Psoas muscle (tissue), 8 donors: Measurements from ENCODE around the gene SLC39A11. TPM values are rescaled to one million over a fixed set of nuclear protein-coding genes. Genes with fewer than 3 reads are reported as not detected.
"Not testable (repeated sequence)": the region's sequence is repeated elsewhere in the genome, so short reads cannot be mapped to it uniquely, and the experiment has no call there.

Experiments
- ATAC-seq, 4 donors: fragments of 200-7000 bp; cut with Tn5 transposase; one replicate each; pipeline ENCODE4 v1.9.1; 2020; ENCODE audit warnings: moderate library complexity in 3 of 4, mild to moderate bottlenecking in 2 of 4
- DNase-seq, 2 donors: peaks; one replicate each; pipeline ENCODE4 v3.0.0-alpha.2; 2020
- H3K27ac ChIP-seq: fragments of 200-600 bp; one replicate; pipeline ENCODE4 v1.8.0; 2022
- H3K27me3 ChIP-seq, 3 donors: fragments of 200-600 bp in 1 of 3; one replicate each; pipeline versions ENCODE4 v1.6.1 to v1.8.0; 2013 to 2022; ENCODE audit warnings: low read length in 2 of 3, mild to moderate bottlenecking in 2 of 3, moderate library complexity in 1 of 3; ENCODE audit not compliant: insufficient read depth in 3 of 3
- H3K36me3 ChIP-seq, 2 donors: fragments of 200-600 bp in 1 of 2; one replicate each; pipeline versions ENCODE4 v1.6.1 to v1.8.0; 2013 to 2022; ENCODE audit warnings: low read depth in 1 of 2, mild to moderate bottlenecking in 1 of 2, moderate library complexity in 1 of 2; ENCODE audit not compliant: insufficient read depth in 1 of 2
- H3K4me1 ChIP-seq: fragments of 200-600 bp; one replicate; pipeline ENCODE4 v1.8.0; 2022
- H3K4me3 ChIP-seq: fragments of 200-600 bp; one replicate; pipeline ENCODE4 v1.8.0; 2022; ENCODE audit warnings: mild to moderate bottlenecking
- H3K9me3 ChIP-seq: fragments of 200-600 bp; one replicate; pipeline ENCODE4 v1.8.0; 2022
- WGBS, 3 donors: extraction: QIAGEN DNeasy Blood & Tissue Kit; methylation state at CpG; one replicate each; pipeline versions ENCODE4 v1.1.6 to v1.1.7; 2013; 5-methylcytosine and 5-hydroxymethylcytosine counted together
- intact Hi-C, 2 donors: fragments of 100-400 bp; cut with DNase I; formaldehyde crosslinking; loops; one replicate each; pipeline versions ENCODE4 v1.11.0 to v1.14.2; 2022
- polyA plus RNA-seq, 3 donors: library from polyadenylated mRNA; stranded (reverse); fragments of 200-250 nt; gene quantifications; one replicate each; pipeline ENCODE4 v1.2.3, GENCODE V29; 2013
- total RNA-seq, 4 donors: library from RNA; stranded (reverse); fragmentation: NEBNext Ultra II Directional in 2 of 4; extraction: Animal tissue kit (Norgen Biotek cat#: 25700) in 2 of 4; gene quantifications; one replicate each; pipeline versions ENCODE4 v1.2.1 to v1.2.4, GENCODE V29; 2021 to 2023
- TF ChIP-seq, protein P1 (sequence below): fragments of 200-600 bp; IDR thresholded peaks from one replicate; pipeline ENCODE4 v1.8.0; 2022; ENCODE audit warnings: antibody characterized with exemption
- donor health status: healthy with polysubstance abuse.
- donor health status: DM: no; HTN: no; CAD: no; lungs with moderate emphysema.
- donor health status: Bipolar disorder and iron deficiency.
- donor health status: healthy.
- donor health status: DM: yes; HTN: yes; CAD: no.
- donor health status: DM: no; HTN: no; CAD: no.
- donor health status: DM: no; HTN: no; CAD: no.
- donor health status: DM: yes; HTN: yes; CAD: no.

The SLC39A11 gene
- total and polyA plus RNA-seq, 7 donors, result 1.6 to 9.7 (median 7.9) TPM

GRCh38 chr17:72937707-72938106 lies 154.8 kb downstream of the SLC39A11 start:
- ATAC-seq, result no peak
- intact Hi-C loops, result no loop called here

DNA sequence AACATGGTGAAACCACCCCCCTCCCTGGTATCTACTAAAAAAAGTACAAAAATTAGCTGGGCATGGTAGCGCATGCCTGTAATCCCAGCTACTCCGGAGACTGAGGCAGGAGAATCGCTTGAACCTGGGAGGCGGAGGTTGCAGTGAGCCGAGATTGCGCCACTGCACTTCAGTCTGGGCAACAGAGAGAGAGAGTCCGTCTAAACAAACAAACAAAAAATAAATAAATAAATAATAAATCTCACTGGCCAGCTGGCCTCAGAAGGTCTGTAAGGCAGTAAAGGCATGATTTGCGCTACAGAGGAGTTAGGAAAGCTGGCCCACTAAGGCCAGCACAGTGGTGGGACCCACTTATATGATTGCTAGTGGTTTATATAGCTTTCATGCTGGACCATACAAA lies 155.2 kb downstream of the SLC39A11 start:
- H3K27me3 ChIP-seq, H3K4me3 ChIP-seq, H3K9me3 ChIP-seq, DNase-seq, H3K4me1 ChIP-seq, H3K27ac ChIP-seq, ATAC-seq, H3K36me3 ChIP-seq, intact Hi-C loops: not testable (repeated sequence)
- WGBS, 3 donors, result 94 to 98% (median 94%) methylated on average over 8 of the region's 8 CpGs

More at GRCh38 chr17:72937707-72938106, 154.8 kb downstream of the SLC39A11 start:
- TF ChIP-seq, protein P1, sequence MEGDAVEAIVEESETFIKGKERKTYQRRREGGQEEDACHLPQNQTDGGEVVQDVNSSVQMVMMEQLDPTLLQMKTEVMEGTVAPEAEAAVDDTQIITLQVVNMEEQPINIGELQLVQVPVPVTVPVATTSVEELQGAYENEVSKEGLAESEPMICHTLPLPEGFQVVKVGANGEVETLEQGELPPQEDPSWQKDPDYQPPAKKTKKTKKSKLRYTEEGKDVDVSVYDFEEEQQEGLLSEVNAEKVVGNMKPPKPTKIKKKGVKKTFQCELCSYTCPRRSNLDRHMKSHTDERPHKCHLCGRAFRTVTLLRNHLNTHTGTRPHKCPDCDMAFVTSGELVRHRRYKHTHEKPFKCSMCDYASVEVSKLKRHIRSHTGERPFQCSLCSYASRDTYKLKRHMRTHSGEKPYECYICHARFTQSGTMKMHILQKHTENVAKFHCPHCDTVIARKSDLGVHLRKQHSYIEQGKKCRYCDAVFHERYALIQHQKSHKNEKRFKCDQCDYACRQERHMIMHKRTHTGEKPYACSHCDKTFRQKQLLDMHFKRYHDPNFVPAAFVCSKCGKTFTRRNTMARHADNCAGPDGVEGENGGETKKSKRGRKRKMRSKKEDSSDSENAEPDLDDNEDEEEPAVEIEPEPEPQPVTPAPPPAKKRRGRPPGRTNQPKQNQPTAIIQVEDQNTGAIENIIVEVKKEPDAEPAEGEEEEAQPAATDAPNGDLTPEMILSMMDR, result no peak
- WGBS, 3 donors, result 59 to 76% (median 61%) methylated on average over 5 of the region's 5 CpGs
- Histone ChIP-seq H3K9me3 (no peaks in the 10 kb centered on the region), H3K4me3 (no peak overlapping the region), H3K27me3 (no peaks in the 10 kb centered on the region), H3K36me3 (no peaks in the 10 kb centered on the region), H3K27ac (no peak overlapping the region), H3K4me1 (no peaks in the 10 kb centered on the region)
- no peak for DNase-seq

- no peaks in the 10 kb centered on the region for H3K4me1 ChIP-seq
- TF ChIP-seq, protein P1, result no peak
- no peaks in the 10 kb centered on the region for H3K27me3 ChIP-seq
- ATAC-seq (no peak), DNase-seq (no peak)
- intact Hi-C loops, result no loop called here
- H3K36me3 ChIP-seq, result no peaks in the 10 kb centered on the region
- no peak overlapping the region for H3K4me3 ChIP-seq
- 95 to 97% (median 96%) methylated on average over 8 of the region's 8 CpGs for whole genome bisulfite sequencing, 3 donors
- H3K27ac ChIP-seq, result no peak overlapping the region
- no peaks in the 10 kb centered on the region for H3K9me3 ChIP-seq
Observed at GRCh38 chr17:72935984-72936383, 156.5 kb downstream of the SLC39A11 start.

DNA sequence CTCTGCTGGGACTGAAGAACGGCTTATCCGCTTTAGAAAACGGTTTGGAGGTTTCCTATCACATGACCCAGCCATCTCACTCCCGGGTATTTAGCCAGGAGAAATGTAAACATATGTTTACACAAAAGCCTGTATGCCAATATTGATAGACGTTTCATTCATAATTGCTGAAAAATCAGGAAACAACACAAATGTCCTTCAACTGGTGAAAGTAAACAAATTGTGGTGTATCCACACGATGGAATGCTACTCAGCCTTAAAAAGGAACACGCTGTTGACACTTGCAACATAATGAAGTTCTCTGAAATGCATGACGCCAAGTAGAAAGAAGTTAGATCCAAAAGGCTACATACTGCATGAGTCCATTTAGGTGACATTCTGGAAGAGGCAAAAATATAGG lies 157.6 kb downstream of the SLC39A11 start:
- TF ChIP-seq, protein P1, result no peak
- intact Hi-C loops, result no loop called here

DNA sequence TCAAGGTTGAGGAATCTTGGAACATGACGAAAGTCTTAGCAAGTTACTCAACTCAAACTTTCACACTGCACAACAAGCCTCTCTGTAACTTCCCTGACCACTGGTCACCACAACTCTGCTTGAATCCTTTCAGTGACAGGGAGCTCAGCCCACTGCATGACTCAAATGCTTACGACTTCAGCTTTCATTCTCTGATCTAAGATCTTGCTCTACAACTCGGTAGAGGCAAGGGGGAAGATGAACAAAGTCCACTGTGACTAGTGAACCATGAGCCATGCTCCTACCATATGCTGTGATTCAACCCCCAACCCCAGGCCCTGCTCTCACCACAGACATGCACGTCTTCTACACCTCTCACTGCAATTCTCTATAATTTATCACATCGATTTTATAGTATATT lies 160.9 kb downstream of the SLC39A11 start:
- intact Hi-C loops, result no loop called here
- Histone ChIP-seq H3K36me3 (no peaks in the 10 kb centered on the region), H3K9me3 (no peaks in the 10 kb centered on the region), H3K4me3 (no peak overlapping the region), H3K27me3 (no peaks in the 10 kb centered on the region), H3K4me1 (no peaks in the 10 kb centered on the region), H3K27ac (no peak overlapping the region)
- ATAC-seq, result no peak
- TF ChIP-seq, protein P1, result no peak
- 91 to 96% (median 93%) methylated on average over 5 of the region's 5 CpGs for WGBS, 3 donors
- DNase-seq, result no peak

More for the DNA sequence above, 157.6 kb downstream of the SLC39A11 start:
- H3K4me1 ChIP-seq, result no peaks in the 10 kb centered on the region
- H3K4me3 ChIP-seq, result no peak overlapping the region
- H3K27me3 ChIP-seq, result no peaks in the 10 kb centered on the region
- 87 to 91% (median 90%) methylated on average over 8 of the region's 8 CpGs for WGBS, 3 donors
- no peak overlapping the region for H3K27ac ChIP-seq
- H3K9me3 ChIP-seq, result no peaks in the 10 kb centered on the region
- no peak for ATAC-seq
- no peak for DNase-seq
- H3K36me3 ChIP-seq, result no peaks in the 10 kb centered on the region
